ENCODE results near the gene IP6K1.

The IP6K1 gene

GRCh38 chr3:49804141-49805041, 18.0 kb upstream of the IP6K1 start:
- Histone ChIP-seq H3K9ac (ENCODE audit: low read length) (no peak overlapping the region), H3K4me1 (ENCODE audit: control insufficient read depth, insufficient read depth, low read length) (peaks cover 41% of the 10 kb centered on the region), H3K36me3 (ENCODE audit: control insufficient read depth, insufficient read depth, low read length) (no peaks in the 10 kb centered on the region), H3K9me3 (ENCODE audit: control insufficient read depth, low read length) (no peaks in the 10 kb centered on the region), H3K27me3 (ENCODE audit: control insufficient read depth, insufficient read depth, low read length) (peaks cover 7% of the 10 kb centered on the region), H3K4me3 (ENCODE audit: low read length) (no peak overlapping the region)

GRCh38 chr3:49803465-49804140, 17.3 kb upstream of the IP6K1 start:
- peaks cover 47% of the 10 kb centered on the region for H3K4me1 ChIP-seq (ENCODE audit: control insufficient read depth, insufficient read depth, low read length)
- H3K9ac ChIP-seq (ENCODE audit: low read length) = peak overlapping the region; percentile 54
- H3K27me3 ChIP-seq (ENCODE audit: control insufficient read depth, insufficient read depth, low read length) = peaks cover 7% of the 10 kb centered on the region
- H3K36me3 ChIP-seq (ENCODE audit: control insufficient read depth, insufficient read depth, low read length) = no peaks in the 10 kb centered on the region
- no peaks in the 10 kb centered on the region for H3K9me3 ChIP-seq (ENCODE audit: control insufficient read depth, low read length)
- peak overlapping the region; percentile 18 for H3K4me3 ChIP-seq (ENCODE audit: low read length)

DNA sequence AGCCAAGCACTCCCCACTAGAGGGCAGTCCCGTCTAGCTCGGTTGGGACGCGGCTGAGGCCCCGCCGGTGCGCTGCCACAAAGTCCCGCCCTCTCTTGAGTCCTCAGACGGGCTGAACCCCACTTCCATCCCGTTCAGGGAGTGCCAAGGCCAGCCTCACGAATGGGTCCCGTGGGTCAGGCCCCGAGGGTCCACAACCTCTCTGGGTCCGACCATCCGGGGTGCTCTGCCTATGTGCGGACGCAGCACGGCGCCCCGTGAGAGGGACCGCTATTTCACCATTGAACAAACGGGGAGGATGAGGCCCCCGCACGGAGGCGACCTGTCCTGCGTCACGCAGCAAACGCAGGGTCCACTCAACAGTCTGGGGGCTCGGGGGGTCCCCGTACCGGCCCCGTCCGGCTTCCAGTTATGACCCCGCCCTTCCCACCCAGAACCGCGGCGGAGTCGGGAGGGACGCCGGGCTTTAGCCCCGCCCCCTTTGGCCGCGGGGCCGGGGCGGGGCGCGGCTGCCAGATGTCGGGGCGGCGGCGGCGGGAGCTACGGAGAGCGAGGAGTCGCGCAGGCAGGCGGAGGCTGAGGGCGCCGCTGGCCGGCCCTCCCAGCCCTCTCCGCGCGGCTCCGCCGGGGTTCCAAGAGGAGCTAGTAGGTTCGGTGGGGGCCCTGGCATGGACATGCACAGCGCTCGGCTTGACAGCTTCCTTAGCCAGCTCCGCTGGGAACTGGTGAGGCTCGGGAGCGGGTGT, 16.6 kb upstream of the IP6K1 start, which contains the start of gene INKA1:
Gene INKA1, plus strand, starts transcription at position 543 of the 746 bp plus-strand sequence. Its CDS starts 132 bp downstream, at position 675.
- H3K9ac ChIP-seq (ENCODE audit: low read length) = peak within 1 kb of the TSS; percentile 66
- H3K36me3 ChIP-seq (ENCODE audit: control insufficient read depth, insufficient read depth, low read length) = no peaks in the 10 kb centered on the region
- no peaks in the 10 kb centered on the region for H3K9me3 ChIP-seq (ENCODE audit: control insufficient read depth, low read length)
- peaks cover 7% of the 10 kb centered on the region for H3K27me3 ChIP-seq (ENCODE audit: control insufficient read depth, insufficient read depth, low read length)
- peak within 1 kb of the TSS; percentile 49 for H3K4me3 ChIP-seq (ENCODE audit: low read length)
- peaks cover 47% of the 10 kb centered on the region for H3K4me1 ChIP-seq (ENCODE audit: control insufficient read depth, insufficient read depth, low read length)

DNA sequence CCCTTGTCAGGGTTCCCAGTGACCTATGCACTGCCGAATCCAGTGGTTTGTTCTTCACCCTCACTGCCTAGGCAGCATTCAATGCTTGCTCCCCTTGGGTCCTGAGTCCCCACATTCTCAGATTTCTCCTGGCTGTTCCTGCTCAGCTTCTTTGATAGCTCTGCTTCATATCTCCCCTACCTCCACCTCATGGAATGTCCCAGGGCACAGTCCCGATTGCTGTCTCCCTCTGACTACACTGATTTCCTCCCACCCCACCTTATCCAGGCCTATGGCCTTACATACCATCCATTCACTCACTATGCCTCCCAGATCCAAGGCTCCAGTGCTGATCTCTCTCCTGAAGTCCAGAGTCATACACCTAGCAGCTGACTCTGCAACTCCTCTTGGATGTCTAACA, 14.8 kb upstream of the IP6K1 start:
- H3K36me3 ChIP-seq (ENCODE audit: control insufficient read depth, insufficient read depth, low read length) = no peaks in the 10 kb centered on the region
- no peaks in the 10 kb centered on the region for H3K9me3 ChIP-seq (ENCODE audit: control insufficient read depth, low read length)
- no peak overlapping the region for H3K9ac ChIP-seq (ENCODE audit: low read length)
- H3K4me3 ChIP-seq (ENCODE audit: low read length) = no peak overlapping the region
- peaks cover 44% of the 10 kb centered on the region for H3K4me1 ChIP-seq (ENCODE audit: control insufficient read depth, insufficient read depth, low read length)
- peaks cover 7% of the 10 kb centered on the region for H3K27me3 ChIP-seq (ENCODE audit: control insufficient read depth, insufficient read depth, low read length)

DNA sequence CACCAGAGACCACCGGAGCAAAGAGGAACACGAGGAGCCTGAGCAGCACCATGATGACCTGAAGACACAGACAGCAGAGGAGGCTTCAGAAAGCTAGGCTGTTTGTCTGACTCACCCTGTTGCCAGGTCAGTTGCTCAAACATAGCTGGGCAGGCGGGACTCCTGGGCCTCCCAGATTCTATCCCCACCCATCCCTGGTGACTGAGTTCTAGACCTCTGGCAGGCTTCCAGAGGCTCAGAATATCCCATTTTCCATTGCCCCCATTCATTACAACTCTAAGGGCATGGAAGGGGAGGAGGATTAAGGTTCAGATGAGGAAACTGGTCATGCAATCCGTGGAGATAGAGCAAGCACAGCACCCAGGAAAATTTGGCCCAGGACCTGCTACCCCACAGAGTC, 13.4 kb upstream of the IP6K1 start, which contains the start of gene CDHR4:
Gene CDHR4, minus strand, starts transcription at position 113 of the 400 bp plus-strand sequence. Its CDS starts 61 bp downstream, at position 52.
- Histone ChIP-seq H3K9ac (ENCODE audit: low read length) (no peak within 1 kb of the TSS), H3K4me3 (ENCODE audit: low read length) (no peak within 1 kb of the TSS), H3K4me1 (ENCODE audit: control insufficient read depth, insufficient read depth, low read length) (peaks cover 31% of the 10 kb centered on the region)

DNA sequence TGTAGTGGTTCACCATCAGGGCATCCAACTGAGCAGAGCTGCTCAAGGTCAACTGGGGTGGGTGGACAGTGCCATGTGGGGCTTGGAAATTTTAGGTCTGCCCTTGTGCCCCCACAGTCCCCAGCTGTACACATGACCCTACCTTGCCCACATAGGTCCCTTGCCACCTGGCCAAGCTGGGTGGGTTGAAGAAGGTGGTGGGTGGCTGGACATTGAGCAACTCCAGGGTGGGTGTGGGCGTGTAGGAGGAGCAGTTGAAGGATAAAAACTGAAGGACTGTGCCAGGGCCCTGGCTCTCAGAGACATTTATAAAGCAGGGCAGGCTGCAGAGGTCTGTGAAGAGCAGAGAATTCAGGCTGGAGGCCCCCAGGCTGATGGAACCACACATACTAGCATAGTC, 12.8 kb upstream of the IP6K1 start:
- peaks cover 4% of the 10 kb centered on the region for H3K27me3 ChIP-seq (ENCODE audit: control insufficient read depth, insufficient read depth, low read length)
- no peaks in the 10 kb centered on the region for H3K9me3 ChIP-seq (ENCODE audit: control insufficient read depth, low read length)
- H3K36me3 ChIP-seq (ENCODE audit: control insufficient read depth, insufficient read depth, low read length) = no peaks in the 10 kb centered on the region
- peaks cover 24% of the 10 kb centered on the region for H3K4me1 ChIP-seq (ENCODE audit: control insufficient read depth, insufficient read depth, low read length)
- H3K4me3 ChIP-seq (ENCODE audit: low read length) = no peak overlapping the region
- H3K9ac ChIP-seq (ENCODE audit: low read length) = no peak overlapping the region

More for the DNA sequence above, 13.4 kb upstream of the IP6K1 start, which contains the start of gene CDHR4:
- Histone ChIP-seq H3K27me3 (ENCODE audit: control insufficient read depth, insufficient read depth, low read length) (peaks cover 7% of the 10 kb centered on the region), H3K36me3 (ENCODE audit: control insufficient read depth, insufficient read depth, low read length) (no peaks in the 10 kb centered on the region), H3K9me3 (ENCODE audit: control insufficient read depth, low read length) (no peaks in the 10 kb centered on the region)

DNA sequence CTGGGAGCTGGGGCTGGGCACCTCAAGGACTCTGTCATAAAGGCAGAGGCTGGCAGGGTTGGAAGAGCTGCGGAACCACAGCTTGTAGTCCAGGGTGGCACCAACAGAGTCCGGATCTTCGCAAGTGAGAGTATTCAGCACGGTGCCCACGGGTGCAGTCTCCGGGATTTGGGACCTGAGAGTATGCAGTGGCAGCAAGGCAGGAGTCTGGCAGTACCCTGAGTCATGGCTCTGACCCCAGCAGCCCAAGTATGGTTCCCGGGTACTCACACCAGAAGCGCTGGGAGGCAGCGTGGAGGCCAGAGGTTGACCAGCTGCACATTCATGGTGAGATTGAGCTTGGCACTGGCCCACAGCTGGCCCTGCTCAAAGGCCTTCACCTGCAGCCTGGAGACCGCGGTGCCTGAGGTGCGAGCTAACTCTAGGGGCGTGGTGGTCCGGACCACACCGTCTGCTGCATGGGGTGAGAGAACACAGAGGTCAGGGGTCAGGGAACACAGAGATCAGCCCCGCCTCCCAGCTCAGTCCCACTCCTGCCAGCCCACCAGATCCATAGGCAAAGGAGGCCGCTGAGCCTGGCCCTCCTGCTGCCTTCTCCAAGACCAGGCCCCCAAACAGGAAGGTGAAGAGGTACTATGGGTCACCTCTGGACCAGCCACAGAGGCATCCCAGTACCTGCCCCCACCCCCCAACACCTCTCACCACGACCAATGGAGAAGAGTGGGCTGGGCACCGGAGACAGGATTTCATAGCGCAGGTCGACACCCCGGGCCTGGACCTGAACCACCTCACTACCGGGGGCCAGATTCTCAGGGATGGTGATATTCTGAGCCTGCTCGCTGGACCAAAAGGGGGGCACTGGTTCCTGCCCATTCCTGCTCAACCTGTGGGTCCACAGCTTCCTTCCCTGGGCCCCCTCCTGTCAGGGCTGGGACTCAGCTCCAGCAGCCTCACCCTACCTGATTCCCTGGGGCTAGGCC, 8.9 kb upstream of the IP6K1 start:
- no peak overlapping the region for H3K9ac ChIP-seq (ENCODE audit: low read length)
- H3K36me3 ChIP-seq (ENCODE audit: control insufficient read depth, insufficient read depth, low read length) = no peaks in the 10 kb centered on the region
- H3K9me3 ChIP-seq (ENCODE audit: control insufficient read depth, low read length) = no peaks in the 10 kb centered on the region
- H3K4me1 ChIP-seq (ENCODE audit: control insufficient read depth, insufficient read depth, low read length) = peaks cover 14% of the 10 kb centered on the region
- no peak overlapping the region for H3K4me3 ChIP-seq (ENCODE audit: low read length)
- peaks cover 6% of the 10 kb centered on the region for H3K27me3 ChIP-seq (ENCODE audit: control insufficient read depth, insufficient read depth, low read length)

DNA sequence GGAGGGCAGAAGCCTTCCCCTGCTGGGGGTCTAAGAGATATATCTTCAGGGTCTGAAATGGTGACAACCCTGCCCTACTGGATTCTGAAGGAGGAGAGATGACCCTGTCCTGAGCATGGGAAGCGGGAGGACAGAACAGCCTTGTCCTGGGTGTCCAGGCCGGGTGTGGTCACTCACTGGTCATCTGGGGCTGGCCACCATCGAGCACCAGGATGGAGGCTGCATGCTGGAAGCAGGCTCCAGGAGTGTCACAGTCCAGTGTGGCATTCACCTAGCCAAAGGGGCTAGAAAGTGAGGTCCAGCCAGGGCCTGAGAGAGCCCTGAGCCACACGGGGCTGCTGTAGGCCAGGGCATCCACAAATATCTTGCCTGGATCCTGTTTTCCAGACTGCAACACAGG, 8.1 kb upstream of the IP6K1 start:
- Histone ChIP-seq H3K36me3 (ENCODE audit: control insufficient read depth, insufficient read depth, low read length) (no peaks in the 10 kb centered on the region), H3K4me3 (ENCODE audit: low read length) (no peak overlapping the region), H3K27me3 (ENCODE audit: control insufficient read depth, insufficient read depth, low read length) (peaks cover 6% of the 10 kb centered on the region), H3K4me1 (ENCODE audit: control insufficient read depth, insufficient read depth, low read length) (peaks cover 7% of the 10 kb centered on the region), H3K9me3 (ENCODE audit: control insufficient read depth, low read length) (no peaks in the 10 kb centered on the region), H3K9ac (ENCODE audit: low read length) (no peak overlapping the region)

GRCh38 chr3:49793486-49794085, 7.2 kb upstream of the IP6K1 start:
- Histone ChIP-seq H3K27me3 (ENCODE audit: control insufficient read depth, insufficient read depth, low read length) (peaks cover 6% of the 10 kb centered on the region), H3K4me3 (ENCODE audit: low read length) (no peak overlapping the region), H3K36me3 (ENCODE audit: control insufficient read depth, insufficient read depth, low read length) (no peaks in the 10 kb centered on the region), H3K9me3 (ENCODE audit: control insufficient read depth, low read length) (no peaks in the 10 kb centered on the region), H3K4me1 (ENCODE audit: control insufficient read depth, insufficient read depth, low read length) (no peaks in the 10 kb centered on the region), H3K9ac (ENCODE audit: low read length) (no peak overlapping the region)

DNA sequence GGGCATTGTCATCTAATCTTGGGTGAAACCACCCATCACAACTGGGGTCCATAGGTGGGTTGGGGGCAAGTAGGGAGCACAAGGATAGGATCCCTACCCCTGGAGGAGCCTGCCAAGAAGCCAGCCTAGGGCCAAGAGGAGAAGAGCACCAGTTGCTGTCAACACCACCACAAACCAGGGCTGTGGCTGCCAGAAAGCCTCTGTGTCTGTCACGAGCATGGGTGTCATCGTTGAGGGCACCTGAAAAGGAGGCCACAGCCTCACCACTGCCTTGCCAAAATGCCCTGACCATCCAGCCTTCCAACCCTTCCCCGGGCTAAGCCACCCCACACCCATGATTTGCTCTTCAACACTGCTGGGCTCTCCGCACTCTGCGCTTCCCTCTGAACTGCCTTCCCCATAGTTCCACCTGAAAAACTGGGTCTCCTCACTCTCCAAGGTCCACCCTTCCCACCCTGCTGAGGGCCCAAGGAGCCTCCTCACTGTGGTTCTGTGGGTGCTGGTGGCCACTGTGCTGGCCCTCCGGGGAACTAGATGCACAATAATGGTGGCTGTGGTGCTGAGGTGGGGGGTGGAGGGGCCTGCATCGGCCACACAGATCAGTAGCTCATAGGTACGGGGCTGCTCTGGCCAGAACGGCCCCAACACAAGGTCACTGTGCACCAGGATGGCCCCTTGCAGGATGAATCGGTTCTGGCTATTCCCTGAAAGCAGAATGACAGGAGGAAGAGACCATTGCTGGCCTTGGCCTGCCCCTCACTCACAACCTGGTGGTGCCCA, 6.2 kb upstream of the IP6K1 start:
- no peaks in the 10 kb centered on the region for H3K36me3 ChIP-seq (ENCODE audit: control insufficient read depth, insufficient read depth, low read length)
- no peak overlapping the region for H3K9ac ChIP-seq (ENCODE audit: low read length)
- H3K4me1 ChIP-seq (ENCODE audit: control insufficient read depth, insufficient read depth, low read length) = peaks cover under 1% of the 10 kb centered on the region
- H3K4me3 ChIP-seq (ENCODE audit: low read length) = no peak overlapping the region
- H3K9me3 ChIP-seq (ENCODE audit: control insufficient read depth, low read length) = no peaks in the 10 kb centered on the region
- peaks cover 6% of the 10 kb centered on the region for H3K27me3 ChIP-seq (ENCODE audit: control insufficient read depth, insufficient read depth, low read length)
